ENCODE results near the gene SH3BP1.
"Not testable (repeated sequence)": the region's sequence is repeated elsewhere in the genome, so short reads cannot be mapped to it uniquely, and the experiment has no call there.

Gene SH3BP1

DNA sequence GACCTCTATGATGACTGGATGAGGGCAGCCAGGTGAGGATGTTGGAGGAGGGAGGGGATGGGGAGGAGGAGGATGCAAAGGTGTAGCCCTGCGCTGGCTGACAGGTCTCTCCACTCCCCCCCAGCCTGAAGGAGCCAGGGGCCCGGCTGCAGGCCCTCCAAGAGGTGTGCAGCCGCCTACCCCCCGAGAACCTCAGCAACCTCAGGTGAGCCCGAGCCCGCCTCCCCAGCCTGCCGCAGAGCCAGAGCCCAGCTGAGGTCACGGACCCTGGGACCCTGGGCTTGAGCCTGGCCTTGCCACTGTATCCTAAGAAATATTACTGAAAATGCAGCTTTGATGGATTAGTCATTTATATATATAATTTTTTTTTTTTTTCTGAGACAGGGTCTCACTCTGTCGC is 7.8 kb downstream of the SH3BP1 start:
- Histone ChIP-seq H3K4me3 (ENCODE audit: low read depth, low read length) (no peak overlapping the region), H3K27ac (no peak overlapping the region), H3K36me3 (replicated peaks) (peaks cover 70% of the 10 kb centered on the region), H3K27me3 (replicated peaks) (no peaks in the 10 kb centered on the region)
- TF ChIP-seq, protein P1, sequence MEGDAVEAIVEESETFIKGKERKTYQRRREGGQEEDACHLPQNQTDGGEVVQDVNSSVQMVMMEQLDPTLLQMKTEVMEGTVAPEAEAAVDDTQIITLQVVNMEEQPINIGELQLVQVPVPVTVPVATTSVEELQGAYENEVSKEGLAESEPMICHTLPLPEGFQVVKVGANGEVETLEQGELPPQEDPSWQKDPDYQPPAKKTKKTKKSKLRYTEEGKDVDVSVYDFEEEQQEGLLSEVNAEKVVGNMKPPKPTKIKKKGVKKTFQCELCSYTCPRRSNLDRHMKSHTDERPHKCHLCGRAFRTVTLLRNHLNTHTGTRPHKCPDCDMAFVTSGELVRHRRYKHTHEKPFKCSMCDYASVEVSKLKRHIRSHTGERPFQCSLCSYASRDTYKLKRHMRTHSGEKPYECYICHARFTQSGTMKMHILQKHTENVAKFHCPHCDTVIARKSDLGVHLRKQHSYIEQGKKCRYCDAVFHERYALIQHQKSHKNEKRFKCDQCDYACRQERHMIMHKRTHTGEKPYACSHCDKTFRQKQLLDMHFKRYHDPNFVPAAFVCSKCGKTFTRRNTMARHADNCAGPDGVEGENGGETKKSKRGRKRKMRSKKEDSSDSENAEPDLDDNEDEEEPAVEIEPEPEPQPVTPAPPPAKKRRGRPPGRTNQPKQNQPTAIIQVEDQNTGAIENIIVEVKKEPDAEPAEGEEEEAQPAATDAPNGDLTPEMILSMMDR (IDR thresholded peaks at IDR 0.05; ENCODE audit: low read depth, low read length, missing control alignments), result no peak
- in situ Hi-C loops (cut with HindIII; ENCODE audit: low pct_ligation_motif_present, low sequenced_read_pairs), result no loop called here
- DNase-seq, result no peak

DNA sequence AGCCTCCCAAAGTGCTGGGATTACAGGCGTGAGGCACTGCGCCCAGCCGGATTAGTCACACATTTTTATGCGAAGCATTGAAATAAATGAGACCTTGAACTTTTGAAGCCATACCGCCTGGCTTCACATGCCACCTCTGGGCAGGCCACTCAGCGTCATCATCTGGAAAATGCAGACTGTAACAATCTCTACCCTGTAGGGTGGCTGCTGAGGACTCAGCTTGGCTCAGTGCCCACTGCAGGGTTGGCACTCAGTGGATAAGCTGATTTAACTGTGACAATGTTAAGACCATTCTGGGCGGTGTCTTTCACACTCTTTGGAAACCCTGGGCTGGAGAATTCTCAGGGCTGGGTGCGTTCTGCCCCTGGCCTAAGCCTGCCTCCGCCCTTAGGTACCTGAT is 8.5 kb downstream of the SH3BP1 start:
- Histone ChIP-seq H3K4me3 (ENCODE audit: low read depth, low read length) (no peak overlapping the region), H3K27me3 (replicated peaks) (no peaks in the 10 kb centered on the region), H3K36me3 (replicated peaks) (peaks cover 74% of the 10 kb centered on the region), H3K27ac (no peak overlapping the region)
- no peak for DNase-seq
- TF ChIP-seq, protein P1 (IDR thresholded peaks at IDR 0.05; ENCODE audit: low read depth, low read length, missing control alignments), result no peak
- in situ Hi-C loops (cut with HindIII; ENCODE audit: low pct_ligation_motif_present, low sequenced_read_pairs), result no loop called here

DNA sequence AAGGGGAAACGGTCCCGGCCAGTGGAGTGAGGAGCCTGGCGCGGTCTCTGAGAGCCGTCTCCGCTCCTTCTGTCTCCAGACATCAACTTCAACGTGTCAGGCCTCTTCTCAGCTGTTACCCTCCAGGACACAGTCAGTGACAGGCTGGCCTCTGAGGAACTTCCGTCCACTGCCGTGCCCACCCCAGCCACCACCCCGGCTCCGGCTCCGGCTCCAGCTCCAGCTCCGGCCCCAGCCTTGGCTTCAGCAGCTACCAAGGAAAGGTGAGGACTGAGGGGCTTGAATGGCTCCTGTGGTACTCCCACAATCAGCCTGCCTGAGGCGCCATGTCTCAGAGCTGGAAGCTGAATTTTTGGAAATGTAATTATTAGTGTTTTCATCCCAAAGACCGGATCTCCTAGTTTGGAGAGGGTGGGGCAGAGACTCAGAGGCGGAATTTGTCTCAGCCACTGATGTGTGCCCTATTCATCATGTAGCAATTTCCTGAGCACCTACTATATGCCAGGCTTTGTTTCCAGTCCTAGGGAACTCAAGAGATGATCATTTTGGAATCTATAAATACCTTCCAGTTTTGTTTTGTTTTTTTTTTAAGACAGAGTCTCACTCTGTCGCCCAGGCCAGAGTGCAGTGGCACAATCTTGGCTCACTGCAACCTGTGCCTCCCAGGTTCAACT is 11.1 kb downstream of the SH3BP1 start:
- no peak for DNase-seq
- Histone ChIP-seq H3K27me3 (replicated peaks) (no peaks in the 10 kb centered on the region), H3K4me3 (ENCODE audit: low read depth, low read length) (no peak overlapping the region), H3K36me3 (replicated peaks) (peaks cover 62% of the 10 kb centered on the region), H3K27ac (no peak overlapping the region)
- TF ChIP-seq, protein P1 (IDR thresholded peaks at IDR 0.05; ENCODE audit: low read depth, low read length, missing control alignments), result no peak
- in situ Hi-C loops (cut with HindIII; ENCODE audit: low pct_ligation_motif_present, low sequenced_read_pairs), result no loop called here

DNA sequence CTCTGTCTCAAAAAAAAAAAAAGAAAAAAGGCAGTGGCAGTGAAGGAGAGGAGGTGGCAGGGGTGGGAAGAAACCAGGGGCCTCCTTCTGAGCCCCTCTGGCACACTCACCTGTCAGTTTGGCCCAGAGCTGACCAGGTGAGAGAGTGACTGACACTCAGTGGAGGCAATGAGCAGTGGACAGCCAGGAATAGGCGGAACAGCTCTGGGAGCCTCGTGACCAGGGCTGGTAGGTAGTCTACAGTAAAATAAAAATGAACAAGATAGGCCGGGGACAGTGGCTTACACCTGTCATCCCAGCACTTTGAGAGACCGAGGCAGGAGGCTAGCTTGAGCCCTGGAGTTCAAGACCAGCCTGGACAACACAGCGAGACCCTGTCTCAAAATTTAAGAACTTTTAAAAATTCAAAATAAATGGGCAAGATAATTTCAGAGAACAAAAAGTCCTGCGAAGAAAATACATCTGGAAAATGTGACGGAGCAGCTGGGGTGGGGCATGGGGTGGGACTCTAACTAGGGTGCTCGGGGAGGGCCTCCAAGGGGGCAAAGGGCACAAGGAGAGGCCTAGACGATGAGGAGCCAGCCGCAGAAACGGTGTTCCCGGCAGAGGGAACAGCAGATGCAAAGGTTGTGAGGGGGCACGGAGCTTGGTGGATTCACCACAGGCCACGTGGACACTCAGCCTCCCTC is 15.2 kb downstream of the SH3BP1 start:
- H3K27me3 ChIP-seq (replicated peaks), result no peaks in the 10 kb centered on the region
- no peak overlapping the region for H3K4me3 ChIP-seq (ENCODE audit: low read depth, low read length)
- peaks cover 37% of the 10 kb centered on the region for H3K36me3 ChIP-seq (replicated peaks)
- TF ChIP-seq, protein P1 (IDR thresholded peaks at IDR 0.05; ENCODE audit: low read depth, low read length, missing control alignments), result no peak
- DNase-seq, result no peak
- in situ Hi-C loops (cut with HindIII; ENCODE audit: low pct_ligation_motif_present, low sequenced_read_pairs), result no loop called here
- no peak overlapping the region for H3K27ac ChIP-seq

DNA sequence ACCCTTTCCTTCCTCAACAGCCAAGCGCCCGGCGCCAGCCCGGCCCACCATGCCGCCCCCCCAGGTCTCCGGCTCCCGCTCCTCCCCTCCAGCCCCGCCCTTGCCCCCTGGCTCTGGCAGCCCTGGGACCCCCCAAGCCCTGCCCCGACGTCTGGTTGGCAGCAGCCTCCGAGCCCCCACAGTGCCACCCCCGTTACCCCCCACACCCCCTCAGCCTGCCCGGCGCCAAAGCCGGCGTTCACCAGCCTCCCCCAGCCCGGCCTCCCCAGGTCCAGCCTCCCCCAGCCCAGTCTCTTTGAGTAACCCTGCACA is 15.7 kb downstream of the SH3BP1 start:
- no peak for DNase-seq
- no peaks in the 10 kb centered on the region for H3K27me3 ChIP-seq (replicated peaks)
- peaks cover 32% of the 10 kb centered on the region for H3K36me3 ChIP-seq (replicated peaks)
- H3K27ac ChIP-seq, result no peak overlapping the region
- in situ Hi-C loops (cut with HindIII; ENCODE audit: low pct_ligation_motif_present, low sequenced_read_pairs), result no loop called here
- no peak overlapping the region for H3K4me3 ChIP-seq (ENCODE audit: low read depth, low read length)
- TF ChIP-seq, protein P1 (IDR thresholded peaks at IDR 0.05; ENCODE audit: low read depth, low read length, missing control alignments), result no peak

DNA sequence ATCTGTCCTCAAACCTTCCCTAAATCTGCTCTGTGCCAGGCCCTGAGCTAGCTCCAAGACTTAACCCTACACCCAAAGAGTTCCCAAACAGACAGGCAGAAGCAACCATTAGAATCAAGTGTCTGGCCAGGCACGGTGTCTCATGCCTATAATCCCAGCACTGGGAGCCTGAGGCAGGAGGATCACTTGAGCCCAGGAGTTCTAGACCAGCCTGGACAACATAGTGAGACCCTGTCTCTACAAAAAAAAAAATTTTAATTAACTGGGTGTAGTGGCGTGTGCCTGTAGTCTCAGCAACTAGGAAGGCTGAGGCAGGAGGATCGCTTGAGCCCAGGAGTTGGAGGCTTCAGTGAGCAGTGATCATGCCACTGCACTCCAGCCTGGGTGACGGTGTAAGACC is 17.1 kb downstream of the SH3BP1 start:
- H3K27me3 ChIP-seq (replicated peaks); H3K4me3 ChIP-seq (ENCODE audit: low read depth, low read length); H3K27ac ChIP-seq; DNase-seq; in situ Hi-C loops (cut with HindIII; ENCODE audit: low pct_ligation_motif_present, low sequenced_read_pairs): not testable (repeated sequence)
- H3K36me3 ChIP-seq (replicated peaks), result peaks cover 20% of the 10 kb centered on the region
